MCF 10A (cell line): ENCODE results near the gene NDUFS8. TPM values are rescaled to one million over a fixed set of nuclear protein-coding genes. Genes with fewer than 3 reads are reported as not detected.

Experiments
- BruUV-seq: library from RNA; stranded (reverse); fragments of 400-500 nt; replicated peaks from 2 replicates; lab custom pipeline; 2021; lab: Mats Ljungman, UMichigan
- CTCF ChIA-PET: fragments of 300-600 bp; sonication (Branson Sonifier 250); formaldehyde crosslinking; extraction: SDS; loops from one replicate; lab custom pipeline; 2021; ENCODE audit warnings: antibody characterized with exemption, inconsistent platforms; lab: Yijun Ruan, JAX
- POLR2A ChIA-PET: fragments of 300-600, 350-650 bp; sonication (Branson Sonifier 250); formaldehyde crosslinking; extraction: SDS; loops from one replicate; lab custom pipeline; 2020; ENCODE audit warnings: antibody characterized with exemption, inconsistent platforms; lab: Yijun Ruan, JAX
- DNase-seq: peaks from one replicate; pipeline ENCODE4 v3.0.0-alpha.2; 2018; ENCODE audit not compliant: unreplicated experiment
- H3K27ac Mint-ChIP-seq: one replicate; pipeline ENCODE4 v1.8.0; 2022; ENCODE audit warnings: mild to moderate bottlenecking, low read depth, mixed read lengths; ENCODE audit not compliant: unreplicated experiment
- H3K27me3 Mint-ChIP-seq: one replicate; pipeline ENCODE4 v1.8.0; 2022; ENCODE audit warnings: mixed read lengths; ENCODE audit not compliant: insufficient read depth, unreplicated experiment
- H3K36me3 Mint-ChIP-seq: one replicate; pipeline ENCODE4 v1.8.0; 2022; ENCODE audit warnings: mild to moderate bottlenecking, moderate library complexity, mixed read lengths; ENCODE audit not compliant: insufficient read depth, unreplicated experiment
- H3K4me1 Mint-ChIP-seq: one replicate; pipeline ENCODE4 v1.8.0; 2022; ENCODE audit warnings: mixed read lengths; ENCODE audit not compliant: insufficient read depth, unreplicated experiment
- H3K4me3 Mint-ChIP-seq: one replicate; pipeline ENCODE4 v1.8.0; 2022; ENCODE audit warnings: mild to moderate bottlenecking, moderate library complexity, mixed read lengths; ENCODE audit not compliant: unreplicated experiment
- H3K9me3 Mint-ChIP-seq: one replicate; pipeline ENCODE4 v1.8.0; 2022; ENCODE audit warnings: mixed read lengths; ENCODE audit not compliant: unreplicated experiment
- intact Hi-C: fragments of 100-400 bp; cut with micrococcal nuclease; formaldehyde crosslinking; loops from 2 replicates; pipeline ENCODE4 v1.14.1; 2022
- total RNA-seq: library from RNA; stranded (reverse); gene quantifications from 2 replicates; pipeline ENCODE4 v1.2.3, GENCODE V29; 2022
- TF ChIP-seq, protein P1 (sequence below): fragments of 200-600 bp; IDR thresholded peaks from one replicate; pipeline ENCODE4 v1.8.0; 2022; ENCODE audit warnings: antibody characterized with exemption, mild to moderate bottlenecking; ENCODE audit not compliant: unreplicated experiment

NDUFS8 gene
- total RNA-seq, 1 experiment from 2014 or later = 211 TPM

DNA sequence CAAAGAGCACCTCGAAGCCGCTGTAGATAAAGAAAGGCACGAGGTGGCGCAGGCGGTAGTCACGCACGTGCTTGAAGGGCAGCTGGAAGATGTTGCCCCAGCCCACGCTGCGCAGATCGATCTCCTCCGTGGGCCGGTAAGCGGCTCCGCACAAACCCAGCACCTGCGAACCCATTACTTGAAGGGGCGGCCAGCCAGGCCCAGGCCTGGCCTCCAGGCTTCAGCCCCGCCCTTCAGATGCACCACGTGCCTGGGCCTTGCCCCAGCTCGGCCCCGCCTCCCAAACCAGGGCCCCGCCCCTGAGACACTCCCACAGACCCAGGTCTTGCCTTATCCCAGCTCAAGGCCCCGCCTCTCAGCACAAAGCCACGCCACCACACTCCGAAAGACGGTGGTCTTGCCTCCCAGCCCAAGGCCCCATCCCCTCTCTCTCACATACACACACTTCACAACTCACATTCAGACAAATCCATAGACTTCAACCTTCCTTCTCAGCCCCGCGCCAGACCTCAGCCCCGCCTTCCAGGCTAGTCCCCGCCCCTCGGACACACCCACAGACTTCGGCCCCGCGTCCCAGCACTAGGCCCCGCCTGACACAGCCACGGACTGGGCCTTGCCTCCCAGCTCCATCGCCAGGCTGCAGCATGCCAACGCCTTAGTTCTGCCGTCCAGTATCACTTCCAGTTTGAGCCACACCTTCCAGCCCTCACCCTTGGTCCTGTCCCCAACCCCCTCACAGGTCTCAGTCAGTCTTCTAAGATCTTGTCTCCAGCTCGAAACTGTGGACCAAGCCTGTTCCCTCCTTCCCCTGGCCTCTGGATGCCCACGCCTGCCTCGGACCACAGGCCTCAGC lies 33.6 kb upstream of the NDUFS8 start:
- POLR2A ChIA-PET = interaction anchor here (0.6 to 1.2 kb wide), 2 partner anchors 11 to 18 kb away, joined by 3 read pairs; no protein-coding TSS in a partner anchor
- Mint-ChIP-seq H3K9me3 (no peaks in the 10 kb centered on the region), H3K4me1 (no peaks in the 10 kb centered on the region), H3K27me3 (no peaks in the 10 kb centered on the region), H3K4me3 (no peak overlapping the region), H3K27ac (no peak overlapping the region), H3K36me3 (peaks cover 9% of the 10 kb centered on the region)
- TF ChIP-seq, protein P1, sequence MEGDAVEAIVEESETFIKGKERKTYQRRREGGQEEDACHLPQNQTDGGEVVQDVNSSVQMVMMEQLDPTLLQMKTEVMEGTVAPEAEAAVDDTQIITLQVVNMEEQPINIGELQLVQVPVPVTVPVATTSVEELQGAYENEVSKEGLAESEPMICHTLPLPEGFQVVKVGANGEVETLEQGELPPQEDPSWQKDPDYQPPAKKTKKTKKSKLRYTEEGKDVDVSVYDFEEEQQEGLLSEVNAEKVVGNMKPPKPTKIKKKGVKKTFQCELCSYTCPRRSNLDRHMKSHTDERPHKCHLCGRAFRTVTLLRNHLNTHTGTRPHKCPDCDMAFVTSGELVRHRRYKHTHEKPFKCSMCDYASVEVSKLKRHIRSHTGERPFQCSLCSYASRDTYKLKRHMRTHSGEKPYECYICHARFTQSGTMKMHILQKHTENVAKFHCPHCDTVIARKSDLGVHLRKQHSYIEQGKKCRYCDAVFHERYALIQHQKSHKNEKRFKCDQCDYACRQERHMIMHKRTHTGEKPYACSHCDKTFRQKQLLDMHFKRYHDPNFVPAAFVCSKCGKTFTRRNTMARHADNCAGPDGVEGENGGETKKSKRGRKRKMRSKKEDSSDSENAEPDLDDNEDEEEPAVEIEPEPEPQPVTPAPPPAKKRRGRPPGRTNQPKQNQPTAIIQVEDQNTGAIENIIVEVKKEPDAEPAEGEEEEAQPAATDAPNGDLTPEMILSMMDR = no peak
- CTCF ChIA-PET = no interaction called here
- peak; percentile 46 for DNase-seq
- no TSS peak for BruUV-seq
- intact Hi-C loops = no loop called here

DNA sequence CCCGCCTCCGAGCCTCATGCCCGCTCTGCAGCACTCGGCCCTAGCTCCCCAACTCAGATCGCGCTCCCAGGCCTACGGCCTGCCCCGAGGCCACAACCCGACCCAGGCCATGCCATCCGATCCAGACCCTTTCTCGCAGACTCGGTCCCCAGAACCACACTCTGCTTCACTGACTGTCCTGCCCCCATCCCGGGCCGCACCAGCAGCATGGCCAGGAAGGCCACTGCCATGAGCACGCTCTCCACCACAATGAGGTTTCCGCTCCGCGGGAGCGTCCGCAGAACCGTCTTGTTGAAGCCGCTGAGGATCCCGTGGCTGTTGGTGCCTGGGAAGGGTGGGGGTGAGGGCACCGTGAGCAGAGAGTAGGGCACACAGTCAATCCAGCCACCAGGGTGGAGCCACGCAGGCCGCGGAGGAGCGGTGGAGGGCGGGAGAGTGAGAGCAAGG lies 33.0 kb upstream of the NDUFS8 start:
- TF ChIP-seq, protein P1 = no peak
- no peaks in the 10 kb centered on the region for H3K9me3 Mint-ChIP-seq
- no peak for DNase-seq
- no peak overlapping the region for H3K27ac Mint-ChIP-seq
- ChIA-PET CTCF (no interaction called here), POLR2A (interaction anchor here (1.2 kb wide), 1 partner anchor 11 kb away, joined by 3 read pairs; no protein-coding TSS in a partner anchor)
- H3K4me1 Mint-ChIP-seq = no peaks in the 10 kb centered on the region
- no TSS peak for BruUV-seq
- H3K4me3 Mint-ChIP-seq = no peak overlapping the region
- H3K36me3 Mint-ChIP-seq = peaks cover 9% of the 10 kb centered on the region
- no peaks in the 10 kb centered on the region for H3K27me3 Mint-ChIP-seq
- intact Hi-C loops = no loop called here

DNA sequence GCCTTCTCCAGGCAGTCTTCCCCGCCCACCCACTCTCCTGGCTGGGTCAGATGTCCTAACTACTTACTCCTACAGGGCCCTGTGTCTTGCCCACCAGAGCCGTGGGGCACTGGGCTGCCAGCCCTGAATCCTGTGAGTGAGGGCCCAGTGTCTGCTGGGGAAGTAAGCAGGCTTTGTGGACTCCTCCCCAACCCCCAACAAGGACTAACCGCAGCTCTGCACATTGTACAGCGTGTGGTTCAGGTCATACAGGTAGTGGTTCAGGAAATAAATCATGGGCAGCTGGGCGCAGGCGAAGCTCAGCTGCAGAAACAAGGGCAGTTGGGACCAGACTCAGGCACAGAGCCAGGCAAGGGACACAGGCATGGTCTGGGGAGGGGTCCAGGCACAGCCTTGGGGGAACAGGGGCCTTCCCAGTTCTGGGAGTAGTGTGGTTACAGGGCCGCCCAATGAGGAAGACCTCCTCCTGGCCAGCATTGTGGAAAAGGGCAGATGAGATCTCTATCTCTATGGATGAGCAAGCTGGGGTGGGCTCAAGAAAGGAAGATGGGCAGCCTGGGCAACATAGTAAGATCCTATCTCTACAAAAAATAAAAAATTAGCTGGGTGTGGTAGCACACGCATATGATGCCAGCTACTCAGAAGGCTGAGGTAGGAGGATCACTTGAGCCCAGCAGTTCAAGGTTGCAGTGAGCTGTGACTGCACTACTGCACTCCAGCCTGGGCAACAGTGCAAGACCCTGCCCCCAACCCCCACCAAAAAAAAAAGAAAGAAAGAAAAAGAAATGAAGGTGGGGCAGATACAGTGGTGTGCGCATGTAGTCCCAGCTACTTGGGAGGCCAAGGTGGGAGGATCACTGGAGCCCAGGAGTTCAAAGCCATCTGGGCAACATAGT lies 32.1 kb upstream of the NDUFS8 start:
- no peak overlapping the region for H3K27ac Mint-ChIP-seq
- DNase-seq = no peak
- no peaks in the 10 kb centered on the region for H3K9me3 Mint-ChIP-seq
- ChIA-PET POLR2A (interaction anchor here (1.2 kb wide), 1 partner anchor 10 kb away, joined by 3 read pairs; no protein-coding TSS in a partner anchor), CTCF (interaction anchor here (0.6 kb wide), 1 partner anchor 118 kb away, joined by 3 read pairs; no protein-coding TSS in a partner anchor)
- no TSS peak for BruUV-seq
- TF ChIP-seq, protein P1 = no peak
- no peaks in the 10 kb centered on the region for H3K27me3 Mint-ChIP-seq
- no peak overlapping the region for H3K4me3 Mint-ChIP-seq
- H3K36me3 Mint-ChIP-seq = peaks cover 9% of the 10 kb centered on the region
- H3K4me1 Mint-ChIP-seq = no peaks in the 10 kb centered on the region
- intact Hi-C loops = no loop called here
